ENCODE data around the gene EPM2AIP1.
"Not testable (repeated sequence)": the region's sequence is repeated elsewhere in the genome, so short reads cannot be mapped to it uniquely, and the experiment has no call there.

Gene EPM2AIP1

DNA sequence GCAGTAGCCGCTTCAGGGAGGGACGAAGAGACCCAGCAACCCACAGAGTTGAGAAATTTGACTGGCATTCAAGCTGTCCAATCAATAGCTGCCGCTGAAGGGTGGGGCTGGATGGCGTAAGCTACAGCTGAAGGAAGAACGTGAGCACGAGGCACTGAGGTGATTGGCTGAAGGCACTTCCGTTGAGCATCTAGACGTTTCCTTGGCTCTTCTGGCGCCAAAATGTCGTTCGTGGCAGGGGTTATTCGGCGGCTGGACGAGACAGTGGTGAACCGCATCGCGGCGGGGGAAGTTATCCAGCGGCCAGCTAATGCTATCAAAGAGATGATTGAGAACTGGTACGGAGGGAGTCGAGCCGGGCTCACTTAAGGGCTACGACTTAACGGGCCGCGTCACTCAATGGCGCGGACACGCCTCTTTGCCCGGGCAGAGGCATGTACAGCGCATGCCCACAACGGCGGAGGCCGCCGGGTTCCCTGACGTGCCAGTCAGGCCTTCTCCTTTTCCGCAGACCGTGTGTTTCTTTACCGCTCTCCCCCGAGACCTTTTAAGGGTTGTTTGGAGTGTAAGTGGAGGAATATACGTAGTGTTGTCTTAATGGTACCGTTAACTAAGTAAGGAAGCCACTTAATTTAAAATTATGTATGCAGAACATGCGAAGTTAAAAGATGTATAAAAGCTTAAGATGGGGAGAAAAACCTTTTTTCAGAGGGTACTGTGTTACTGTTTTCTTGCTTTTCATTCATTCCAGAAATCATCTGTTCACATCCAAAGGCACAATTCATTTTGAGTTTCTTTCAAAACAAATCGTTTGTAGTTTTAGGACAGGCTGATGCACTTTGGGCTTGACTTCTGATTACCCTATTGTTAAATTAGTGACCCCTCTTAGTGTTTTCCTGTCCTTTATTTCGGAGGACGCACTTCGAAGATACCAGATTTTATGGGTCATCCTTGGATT lies 674 bp upstream of the EPM2AIP1 start, which contains the start of gene MLH1:
TSS of gene MLH1 (plus strand) at position 193 of the 958 bp plus-strand sequence. CDS start at position 223, 30 bp downstream.
- peak; percentile 88 to 99 for DNase-seq (ENCODE audit: low read depth in 2 of 2)

DNA sequence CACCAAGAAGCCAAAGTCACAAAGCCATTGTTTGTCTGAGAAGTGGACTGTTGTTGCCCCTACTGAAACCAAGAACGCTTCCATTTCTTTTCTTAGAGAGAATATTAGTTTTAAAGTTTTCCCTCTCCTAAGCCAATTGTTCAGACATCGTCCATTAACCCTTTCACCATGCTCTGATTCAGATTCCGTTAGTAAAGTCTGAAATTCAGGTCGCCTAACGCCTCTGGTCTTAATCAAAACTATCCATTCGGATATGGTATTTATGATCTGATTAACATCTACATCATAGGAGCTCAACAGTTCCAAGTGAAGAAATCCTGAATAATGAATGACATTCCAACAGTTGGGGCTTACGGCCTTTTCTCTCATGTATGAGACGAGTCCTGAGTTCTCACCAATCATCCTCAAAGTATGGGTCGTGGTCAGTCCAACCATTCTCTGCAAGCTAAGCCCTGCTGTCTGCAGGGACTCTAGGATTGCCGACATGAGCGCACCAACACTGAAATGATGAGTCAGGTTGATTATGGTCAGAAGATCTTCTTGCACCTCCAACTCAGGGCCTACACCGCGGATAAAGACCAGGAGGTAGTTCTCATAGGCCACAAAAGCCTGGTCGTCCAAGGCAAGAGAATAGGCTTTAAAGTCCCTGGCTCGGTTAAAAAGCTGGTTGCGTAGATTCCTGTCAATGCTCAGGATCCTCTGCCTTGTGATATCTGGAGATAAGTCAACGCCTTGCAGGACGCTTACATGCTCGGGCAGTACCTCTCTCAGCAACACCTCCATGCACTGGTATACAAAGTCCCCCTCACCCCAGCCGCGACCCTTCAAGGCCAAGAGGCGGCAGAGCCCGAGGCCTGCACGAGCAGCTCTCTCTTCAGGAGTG lies 767 bp downstream of the EPM2AIP1 start:
- no peak for DNase-seq (ENCODE audit: low read depth in 2 of 2)

DNA sequence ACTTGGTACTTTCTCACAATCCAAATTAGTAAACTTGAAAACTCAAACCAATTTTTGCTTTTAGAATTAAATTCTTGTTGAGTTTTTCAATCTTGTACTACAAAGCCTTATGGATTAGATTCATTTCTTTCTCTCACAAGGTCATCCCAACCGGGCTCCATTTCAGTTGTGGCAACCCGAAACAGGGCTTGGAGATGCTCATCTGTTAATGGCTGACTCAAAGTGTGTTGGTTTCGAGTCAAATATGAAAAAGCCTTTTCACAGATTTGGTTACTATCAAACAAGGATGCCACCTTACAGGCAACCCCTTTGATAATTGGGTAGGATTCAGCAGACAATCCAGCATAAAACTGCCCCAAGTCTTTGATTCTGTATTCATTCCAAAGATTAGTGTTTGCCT lies 1.8 kb downstream of the EPM2AIP1 start:
- DNase-seq (ENCODE audit: low read depth in 2 of 2) = no peak

DNA sequence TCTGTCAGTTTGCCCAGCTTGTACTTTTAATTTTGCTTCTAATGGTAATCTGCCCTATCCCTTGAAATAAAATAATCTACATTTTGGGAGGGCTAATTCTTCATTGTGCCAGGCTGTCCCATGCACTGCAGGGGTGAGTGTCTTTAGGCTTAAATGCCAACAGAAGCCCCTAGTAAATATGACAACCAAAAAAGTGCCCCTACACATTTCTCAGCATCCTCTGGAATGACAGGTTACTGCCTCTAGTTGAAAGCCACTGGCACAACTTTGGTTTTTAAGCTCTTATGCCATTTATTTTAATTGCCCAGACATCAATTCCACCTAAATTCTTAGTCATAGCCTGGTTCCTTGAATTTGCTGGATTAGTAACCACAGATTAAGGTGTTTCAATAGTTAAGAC lies 3.4 kb downstream of the EPM2AIP1 start:
- no peak for DNase-seq (ENCODE audit: low read depth in 2 of 2)

DNA sequence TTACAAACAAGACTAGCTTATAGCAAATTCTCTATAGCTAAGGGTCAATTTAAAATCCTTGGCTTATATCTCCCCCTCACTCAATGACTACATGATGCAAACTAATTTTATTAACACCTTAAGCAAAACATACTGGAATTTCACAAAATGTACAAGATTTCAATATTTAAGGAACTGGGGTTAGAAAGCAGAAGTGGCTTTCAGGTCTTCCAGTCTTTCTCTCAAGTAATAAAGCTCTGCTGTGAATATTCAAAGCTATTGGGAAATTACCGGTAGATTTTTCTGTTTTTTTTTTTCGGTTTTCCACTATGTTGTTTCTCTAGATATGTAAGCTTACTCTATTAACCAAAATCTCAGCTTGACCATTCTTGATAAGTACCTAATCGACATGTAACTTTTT lies 3.9 kb downstream of the EPM2AIP1 start:
- no peak for DNase-seq (ENCODE audit: low read depth in 2 of 2)

DNA sequence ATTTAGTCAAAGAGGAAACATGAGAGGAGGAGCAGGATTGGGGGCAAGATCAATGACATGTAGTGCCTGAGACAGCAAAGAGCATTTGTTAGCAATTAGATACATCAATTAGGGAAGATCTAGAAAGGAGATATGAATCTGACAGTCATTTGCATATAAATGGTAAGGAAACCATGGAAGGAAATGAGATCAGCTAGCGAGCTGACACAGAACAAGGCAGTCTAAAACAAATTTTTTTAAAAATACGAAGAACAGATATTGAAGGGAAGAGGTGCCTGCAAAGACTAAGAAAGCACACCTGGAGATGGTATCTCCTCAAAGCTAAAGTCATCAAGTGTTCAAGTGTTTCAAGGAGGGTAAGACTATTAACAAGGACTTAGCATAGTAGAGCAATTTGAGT lies 4.6 kb downstream of the EPM2AIP1 start:
- no peak for DNase-seq (ENCODE audit: low read depth in 2 of 2)

DNA sequence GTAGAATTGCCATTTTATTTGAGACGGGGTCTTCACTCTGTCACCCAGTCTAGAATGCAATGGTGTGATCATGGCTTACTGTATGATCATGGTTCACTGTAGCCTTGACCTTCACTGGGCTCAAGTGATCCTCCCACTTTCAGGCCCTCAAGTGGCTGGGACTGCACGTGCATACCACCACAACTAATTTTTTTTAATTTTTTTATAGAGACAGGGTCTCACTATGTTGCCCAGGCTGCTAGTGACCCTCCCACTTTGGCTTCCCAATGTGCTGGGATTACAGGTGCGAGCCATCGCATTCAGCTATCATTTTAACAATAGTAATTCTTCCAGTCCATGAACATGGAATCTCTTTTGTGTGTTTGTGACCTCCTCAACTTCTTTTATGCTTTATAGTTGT lies 11.9 kb downstream of the EPM2AIP1 start:
- no peak for DNase-seq (ENCODE audit: low read depth in 2 of 2)

DNA sequence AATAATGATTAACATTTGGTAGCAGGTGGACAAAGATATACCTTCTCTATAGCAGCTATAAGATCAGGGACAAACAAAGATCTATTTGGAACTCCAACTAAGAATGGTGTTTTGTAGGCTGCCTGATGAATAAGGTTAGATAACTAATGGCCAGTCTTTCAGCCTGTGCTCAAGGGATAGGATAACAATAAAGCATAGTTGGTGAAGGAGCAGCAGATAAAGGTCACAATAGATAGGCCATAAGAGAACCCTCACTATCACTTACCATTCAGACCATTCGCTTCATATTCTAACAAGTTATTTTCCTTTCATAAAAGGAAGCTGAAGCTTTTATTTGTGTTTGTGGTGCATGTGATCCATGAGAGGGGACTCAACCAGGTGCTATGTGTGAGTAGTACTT lies 19.8 kb downstream of the EPM2AIP1 start:
- no peak for DNase-seq (ENCODE audit: low read depth in 2 of 2)

DNA sequence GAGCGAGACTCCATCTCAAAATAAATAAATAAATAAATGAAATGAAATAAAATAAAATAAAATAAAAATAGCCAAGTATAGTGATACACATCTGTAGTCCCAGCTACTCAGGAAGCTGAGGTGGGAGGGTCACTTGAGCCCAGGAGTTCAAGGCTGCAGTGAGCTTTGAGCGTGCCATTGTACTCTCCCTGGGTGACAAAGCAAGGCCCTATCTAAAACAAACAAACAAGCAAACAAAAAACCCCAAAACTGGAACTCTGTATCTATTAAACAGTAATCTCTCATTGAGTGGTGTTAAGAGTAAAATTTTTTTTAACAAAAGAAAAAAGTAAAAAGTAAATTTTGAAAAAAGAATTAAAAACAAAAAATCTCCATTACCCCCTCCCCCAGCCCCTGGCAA lies 20.8 kb downstream of the EPM2AIP1 start:
- no peak for DNase-seq (ENCODE audit: low read depth in 2 of 2)

DNA sequence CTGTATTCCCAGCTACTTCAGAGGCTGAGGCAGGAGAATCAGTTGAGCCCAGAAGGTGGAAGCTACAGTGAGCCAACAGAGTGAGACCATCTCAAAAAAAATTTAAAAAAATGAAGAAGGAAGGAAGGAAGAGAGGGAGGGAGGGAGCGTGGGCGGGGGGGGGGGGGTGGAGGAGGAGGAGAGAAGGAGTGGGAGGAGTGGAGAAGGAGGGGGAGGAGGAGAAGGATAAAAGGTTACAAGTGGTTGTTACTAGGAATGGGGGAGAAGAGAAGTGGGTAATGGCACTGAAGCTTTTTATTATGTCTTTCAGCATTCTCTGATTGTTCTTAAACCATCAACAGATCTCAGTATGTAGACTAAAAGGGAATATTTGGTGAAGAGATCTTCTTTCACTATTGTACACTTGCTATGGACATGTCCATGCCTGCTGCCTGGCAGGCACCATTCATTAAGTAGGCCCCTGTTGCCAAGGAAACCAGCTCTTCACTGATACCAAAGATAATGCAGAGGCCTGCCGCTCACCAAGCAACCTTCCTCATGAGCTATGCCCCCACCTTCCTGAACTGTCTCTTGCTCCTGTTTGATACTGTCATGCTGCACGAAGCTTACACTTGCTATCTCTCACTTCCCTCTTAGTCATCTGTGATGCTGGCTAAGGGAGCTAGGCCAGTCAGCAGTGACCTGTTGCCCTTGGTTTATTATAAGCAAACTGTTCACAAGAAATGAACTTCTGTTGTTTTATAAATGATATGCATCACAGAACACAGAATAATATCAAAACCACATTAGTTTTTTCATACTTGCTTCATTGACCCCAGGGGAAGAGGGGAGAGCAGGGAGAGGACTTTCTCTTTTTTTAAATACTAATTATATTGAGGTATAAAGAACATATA lies 23.1 kb downstream of the EPM2AIP1 start:
- DNase-seq (ENCODE audit: low read depth in 2 of 2) = no peak

DNA sequence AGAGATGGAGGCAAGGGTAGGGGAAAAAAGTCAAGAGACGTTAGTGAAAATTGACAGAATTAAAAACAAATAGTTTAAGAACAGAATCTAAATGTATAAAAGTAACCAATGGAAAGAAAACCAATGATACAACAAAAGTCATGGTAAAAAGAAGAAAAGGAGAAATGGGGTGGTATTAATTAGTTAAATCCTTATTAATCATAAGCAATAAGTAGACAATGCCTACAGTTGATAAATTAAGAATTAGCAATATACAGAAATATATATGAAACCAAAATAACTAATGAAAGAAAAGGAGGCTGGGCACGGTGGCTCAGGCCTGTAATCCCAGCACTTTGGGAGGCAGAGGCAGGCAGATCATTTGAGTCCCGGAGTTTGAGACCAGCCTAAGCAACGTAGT lies 23.8 kb downstream of the EPM2AIP1 start:
- DNase-seq (ENCODE audit: low read depth in 2 of 2) = no peak

DNA sequence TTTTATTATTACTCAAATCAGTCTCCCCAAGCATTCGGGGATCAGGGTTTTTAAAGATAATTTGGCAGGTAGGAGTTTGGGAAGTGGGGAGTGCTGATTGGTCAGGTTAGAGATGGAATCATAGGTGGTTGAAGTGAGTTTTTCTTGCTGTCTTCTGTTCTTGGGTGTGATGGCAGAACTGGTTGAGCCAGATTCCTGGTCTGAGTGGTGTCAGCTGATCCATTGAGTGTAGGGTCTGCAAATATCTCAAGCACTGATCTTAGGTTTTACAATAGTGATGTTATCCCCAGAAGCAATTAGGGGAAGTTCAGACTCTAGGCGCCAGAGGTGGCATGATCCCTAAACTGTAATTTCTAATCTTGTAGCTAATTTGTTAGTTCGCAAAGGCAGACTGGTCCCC lies 27.5 kb downstream of the EPM2AIP1 start:
- no peak for DNase-seq (ENCODE audit: low read depth in 2 of 2)

DNA sequence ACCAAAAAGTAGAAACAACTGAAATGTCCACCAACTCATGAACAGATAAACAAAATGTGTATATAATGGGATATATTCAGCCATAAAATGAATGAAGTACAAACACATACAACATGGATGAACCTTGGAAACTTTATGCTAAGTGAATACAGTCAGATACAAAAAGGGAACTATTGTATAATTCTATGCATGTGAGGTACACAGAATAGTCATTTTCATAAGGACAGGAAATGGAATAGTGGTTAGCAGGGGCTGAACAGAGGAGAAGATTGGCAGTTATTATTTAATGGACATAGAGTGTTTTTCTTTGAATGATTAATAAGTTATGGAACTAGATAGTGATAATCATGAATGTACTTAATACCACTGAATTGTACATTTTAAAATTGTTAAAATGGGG lies 28.1 kb downstream of the EPM2AIP1 start:
- no peak for DNase-seq (ENCODE audit: low read depth in 2 of 2)

DNA sequence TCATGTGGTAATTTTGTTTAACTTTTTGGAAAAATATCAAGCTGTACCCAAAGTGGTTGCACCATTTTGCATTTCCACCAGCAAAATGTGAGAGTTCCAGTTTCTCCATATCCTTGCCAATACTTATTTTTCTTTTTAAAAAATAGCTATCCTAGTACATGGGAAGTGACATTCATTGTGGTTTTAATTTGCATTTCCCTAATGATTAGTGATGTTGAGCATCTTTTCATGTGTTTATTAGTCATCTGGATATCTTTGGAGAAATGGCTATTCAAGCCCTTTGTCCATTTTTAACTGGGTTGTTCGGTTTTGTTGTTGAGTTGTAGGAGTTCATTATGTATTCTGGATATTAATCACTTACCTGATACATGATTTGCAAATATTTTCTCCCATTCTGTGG lies 28.6 kb downstream of the EPM2AIP1 start:
- no peak for DNase-seq (ENCODE audit: low read depth in 2 of 2)

DNA sequence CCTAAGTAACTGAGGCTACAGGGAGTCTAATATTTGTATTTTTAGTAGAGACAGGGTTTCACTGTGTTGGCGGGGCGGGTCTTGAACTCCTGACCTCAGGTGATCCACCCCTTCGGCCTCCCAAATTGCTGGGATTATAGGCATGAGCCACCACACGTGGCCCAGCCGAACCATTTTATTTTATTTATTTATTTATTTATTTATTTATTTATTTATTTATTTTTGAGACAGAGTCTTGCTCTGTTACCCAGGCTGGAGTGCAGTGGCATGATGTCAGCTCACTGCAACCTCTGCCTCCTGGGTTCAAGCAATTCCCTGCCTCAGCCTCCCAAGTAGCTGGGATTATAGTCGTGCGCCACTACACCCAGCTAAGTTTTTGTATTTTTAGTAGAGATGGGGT lies 29.9 kb downstream of the EPM2AIP1 start:
- not testable (repeated sequence) for DNase-seq (ENCODE audit: low read depth in 2 of 2)

DNA sequence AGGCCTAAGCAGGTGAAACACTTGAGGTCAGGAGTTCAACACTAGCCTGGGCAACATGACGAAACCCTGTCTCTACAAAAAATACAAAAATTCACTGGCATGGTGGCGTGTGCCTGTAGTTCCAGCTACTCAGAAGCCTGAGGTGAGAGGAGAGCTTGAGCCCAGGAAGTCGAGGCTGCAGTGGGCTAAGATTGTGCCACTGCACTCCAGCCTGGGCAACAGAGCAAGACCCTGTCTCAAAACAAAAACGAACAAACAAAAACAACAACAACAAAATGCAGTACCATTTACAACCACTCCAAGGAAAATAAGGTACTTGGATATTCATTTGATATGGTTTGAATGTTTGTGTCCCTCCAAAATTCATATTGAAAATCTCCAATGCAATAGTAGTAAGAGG lies 32.4 kb downstream of the EPM2AIP1 start:
- DNase-seq (ENCODE audit: low read depth in 2 of 2) = no peak

DNA sequence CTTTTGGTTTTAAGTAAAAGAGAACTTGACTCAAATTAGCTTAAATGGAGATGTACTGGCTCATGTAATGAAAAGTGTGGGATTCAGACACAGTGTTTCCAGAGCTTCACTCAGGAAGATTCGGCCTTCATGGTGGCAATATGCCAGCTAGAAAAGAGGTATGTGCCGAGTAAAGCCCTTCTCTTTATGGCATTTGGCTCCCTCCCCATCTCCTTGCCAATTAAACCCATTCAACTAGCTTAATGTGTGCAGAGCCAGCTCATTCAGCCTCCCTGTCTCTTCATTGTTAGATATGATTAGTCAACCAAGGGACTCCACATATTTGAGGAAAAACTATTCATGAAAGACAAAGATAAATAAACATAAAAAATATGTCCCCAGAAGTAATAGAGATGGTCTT lies 33.1 kb downstream of the EPM2AIP1 start:
- no peak for DNase-seq (ENCODE audit: low read depth in 2 of 2)

DNA sequence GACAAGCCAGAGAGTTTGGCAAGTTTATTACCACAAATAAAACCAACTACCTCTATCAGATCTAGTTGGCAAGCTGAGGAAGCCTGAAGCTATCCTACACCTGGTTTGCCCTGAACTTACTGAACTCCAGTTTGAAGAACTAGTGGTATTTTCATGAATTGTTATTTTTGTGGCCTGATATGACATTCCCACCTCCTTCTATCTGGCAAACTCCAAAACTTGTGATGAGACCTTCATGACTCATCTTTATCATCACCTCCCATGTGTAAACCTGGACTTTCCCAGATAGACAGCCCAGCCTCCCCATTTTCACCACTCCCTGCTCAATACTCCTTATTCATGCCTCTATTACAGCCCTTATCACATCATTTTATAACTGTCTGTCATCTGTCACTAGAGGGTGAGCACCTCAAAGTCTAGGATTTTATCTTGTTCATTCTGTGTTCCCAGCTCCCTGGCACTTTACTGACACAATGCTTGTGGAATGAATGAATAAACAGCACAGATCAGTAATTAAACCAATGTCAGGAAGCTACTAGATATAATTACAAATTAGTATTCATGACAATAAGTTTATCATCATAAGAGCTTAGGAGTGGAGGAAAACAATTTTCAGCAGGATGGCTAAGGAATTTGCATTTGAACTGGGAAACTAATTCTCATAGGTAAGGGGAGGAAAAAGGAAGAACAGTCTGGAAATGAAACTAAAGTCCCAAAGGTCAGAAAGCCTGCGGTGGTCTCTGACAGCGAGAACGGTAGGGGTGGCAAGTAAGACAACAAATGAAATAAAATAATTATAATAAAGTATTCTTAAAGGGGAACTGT lies 34.9 kb downstream of the EPM2AIP1 start:
- no peak for DNase-seq (ENCODE audit: low read depth in 2 of 2)

DNA sequence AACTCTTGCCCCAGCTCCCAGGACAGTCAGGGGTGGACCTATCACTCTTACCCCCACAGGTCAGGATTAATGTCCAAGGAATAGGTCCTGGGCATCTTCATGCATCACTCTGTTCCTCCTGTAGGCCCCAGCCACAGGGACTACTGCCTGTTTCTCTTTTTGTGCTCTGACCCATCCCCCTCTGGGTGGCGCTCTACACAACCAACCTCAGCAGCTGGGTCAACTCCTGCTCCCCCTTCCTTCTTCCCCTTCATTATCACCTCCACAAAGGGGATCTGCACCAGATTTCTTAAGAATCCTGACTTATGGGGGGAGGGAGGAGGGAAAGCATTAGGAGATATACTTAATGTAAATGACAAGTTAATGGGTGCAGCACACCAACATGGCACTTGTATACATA lies 35.9 kb downstream of the EPM2AIP1 start:
- DNase-seq (ENCODE audit: low read depth in 2 of 2) = no peak

DNA sequence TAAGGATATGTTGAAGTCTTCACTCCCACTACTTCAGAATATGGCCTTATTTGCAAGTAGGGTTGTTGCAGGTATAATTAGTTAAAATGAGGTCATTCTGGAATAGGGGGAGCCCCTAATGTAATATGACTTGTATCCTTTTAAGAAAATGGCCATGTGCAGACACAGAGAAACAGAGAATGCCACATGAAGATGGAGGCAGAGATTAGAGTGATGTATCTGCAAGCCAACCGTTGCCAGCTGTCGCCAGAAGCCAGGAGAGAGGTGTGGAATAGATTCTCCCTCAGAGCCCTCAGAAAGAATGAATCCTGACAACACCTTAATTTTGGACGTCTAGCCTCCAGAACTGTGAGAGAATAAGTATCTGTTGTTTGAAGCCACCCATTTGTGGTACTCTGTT lies 36.8 kb downstream of the EPM2AIP1 start:
- DNase-seq (ENCODE audit: low read depth in 2 of 2) = no peak
